Activated CD8-positive, alpha-beta memory T cell treated with anti-CD3 and anti-CD28 coated beads for 24 hours (primary cell): ENCODE measurements around the gene GFPT1.

Experiments
- DNase-seq: peaks from one replicate; pipeline ENCODE4 v3.0.0-alpha.2; 2020

GFPT1 gene

DNA sequence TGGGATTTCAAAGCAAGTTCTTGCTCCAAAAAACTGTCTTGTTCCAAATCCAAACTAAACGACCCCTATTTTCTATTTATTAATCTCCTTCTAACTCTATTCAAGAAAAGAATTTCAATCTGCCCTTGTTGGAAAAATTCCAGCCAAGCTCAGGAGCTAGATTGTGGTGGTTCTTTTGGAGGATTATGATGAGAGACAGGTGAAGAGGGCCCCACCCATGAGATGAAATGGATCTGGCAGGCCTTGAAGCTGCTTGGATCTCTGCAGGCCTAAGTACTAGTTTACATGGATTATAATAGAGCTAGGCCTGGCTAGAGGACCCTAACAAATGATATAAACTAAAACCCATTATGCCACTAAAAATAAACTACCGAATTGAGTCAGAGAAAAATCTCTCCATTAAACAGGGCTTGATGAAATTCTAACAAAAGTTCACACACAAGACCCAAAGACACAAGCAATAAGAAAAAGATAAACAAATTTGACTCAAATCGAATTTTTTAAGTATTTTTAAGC lies 101.6 kb downstream of the GFPT1 start:
- no peak for DNase-seq

DNA sequence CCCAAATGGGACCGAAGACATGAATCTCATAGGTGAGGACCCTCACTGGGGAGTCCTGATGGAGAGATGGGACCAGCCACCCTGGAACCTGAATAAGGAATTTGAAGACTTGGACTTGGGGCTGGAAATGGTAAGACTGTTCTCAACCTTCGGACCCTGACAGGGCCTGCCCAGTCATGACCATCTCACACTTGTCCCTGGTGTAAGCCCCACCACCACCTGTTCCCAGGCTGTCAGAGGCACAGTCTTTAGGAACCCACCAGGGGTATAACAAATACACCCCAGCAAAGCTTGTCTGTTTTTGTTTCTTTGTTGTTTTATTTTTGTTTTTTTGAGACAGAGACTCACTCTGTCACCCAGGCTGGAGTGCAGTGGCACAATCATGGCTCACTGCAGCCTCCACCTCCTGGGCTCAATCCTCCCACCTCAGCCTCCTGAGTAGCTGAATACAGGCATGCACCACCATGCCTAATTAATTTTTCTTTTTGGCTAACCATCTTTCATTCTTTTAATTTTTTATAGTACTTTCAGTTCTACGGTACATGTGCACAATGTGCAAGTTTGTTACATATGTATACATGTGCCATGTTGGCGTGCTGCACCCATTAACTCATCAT lies 106.1 kb downstream of the GFPT1 start:
- DNase-seq: no peak

DNA sequence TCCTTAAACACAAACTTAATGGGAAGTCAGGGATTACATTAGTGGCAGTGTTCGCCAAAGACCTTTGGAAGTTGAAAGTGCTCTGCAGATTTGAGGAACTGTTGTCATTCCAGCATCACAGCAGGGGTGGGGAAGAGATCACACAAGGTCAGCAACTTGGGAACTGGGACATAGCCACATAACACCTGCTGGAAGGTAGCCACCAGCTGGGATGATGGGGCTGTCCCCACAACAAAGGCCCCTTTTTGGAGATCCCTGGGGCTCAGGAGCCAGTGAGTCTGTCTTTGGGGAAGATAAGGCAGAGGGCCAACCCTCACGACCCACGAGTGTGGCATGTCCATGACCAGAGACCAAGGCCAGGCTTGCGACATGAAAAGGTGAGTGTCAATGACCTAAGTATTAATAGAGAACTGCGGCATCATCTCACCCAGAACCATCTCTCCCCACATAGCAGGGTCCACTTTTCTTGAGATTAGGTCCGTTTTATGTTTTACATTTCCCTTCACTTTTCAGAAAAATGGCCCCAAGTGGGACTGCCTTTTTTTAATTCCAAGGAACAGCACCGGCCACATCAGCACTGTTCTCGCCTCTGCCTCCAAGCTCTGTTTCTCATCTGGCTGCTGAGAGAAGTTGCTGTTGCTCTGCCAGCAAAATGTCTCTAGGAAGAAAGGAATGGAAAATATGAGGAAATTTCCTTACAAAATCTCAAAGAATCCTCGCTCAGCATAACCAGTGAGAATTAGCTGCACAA lies 106.9 kb downstream of the GFPT1 start:
- no peak for DNase-seq

DNA sequence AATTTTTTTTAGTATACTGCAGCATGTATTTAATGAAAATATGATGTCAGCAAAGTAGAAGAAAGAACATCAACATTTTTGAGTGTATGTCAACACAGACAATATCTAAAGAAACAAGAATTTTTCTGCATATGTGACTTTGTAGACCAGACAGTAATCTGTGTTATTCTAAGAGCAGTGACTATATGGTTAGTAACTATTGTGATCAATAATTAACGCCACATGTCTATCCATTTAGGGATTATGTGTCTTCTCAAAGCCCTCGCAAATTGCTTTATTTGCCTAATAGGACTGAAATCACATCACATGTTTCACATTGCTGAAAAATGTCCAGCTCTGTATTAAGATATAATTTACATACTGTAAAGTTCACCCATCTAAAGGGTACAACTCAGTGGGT lies 107.8 kb downstream of the GFPT1 start:
- no peak for DNase-seq

DNA sequence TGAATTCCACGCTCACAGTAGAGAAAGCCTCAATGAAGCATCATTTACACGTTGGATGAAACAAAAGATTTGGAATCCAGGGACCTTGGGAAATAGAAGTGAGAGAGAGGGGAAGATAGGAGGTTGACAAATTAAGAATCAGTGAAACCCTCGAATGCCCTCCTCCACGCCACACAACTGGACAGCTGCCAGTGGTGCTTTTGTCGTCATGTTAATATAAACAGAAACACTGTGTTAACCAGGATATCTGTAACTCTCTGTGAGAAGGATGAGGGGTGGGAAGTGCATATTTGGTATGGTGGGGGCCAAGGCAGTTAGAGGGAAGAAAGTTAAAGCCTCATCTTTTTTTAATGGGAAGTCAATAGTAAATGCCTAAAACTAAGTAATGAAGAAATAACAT lies 108.7 kb downstream of the GFPT1 start:
- no peak for DNase-seq

DNA sequence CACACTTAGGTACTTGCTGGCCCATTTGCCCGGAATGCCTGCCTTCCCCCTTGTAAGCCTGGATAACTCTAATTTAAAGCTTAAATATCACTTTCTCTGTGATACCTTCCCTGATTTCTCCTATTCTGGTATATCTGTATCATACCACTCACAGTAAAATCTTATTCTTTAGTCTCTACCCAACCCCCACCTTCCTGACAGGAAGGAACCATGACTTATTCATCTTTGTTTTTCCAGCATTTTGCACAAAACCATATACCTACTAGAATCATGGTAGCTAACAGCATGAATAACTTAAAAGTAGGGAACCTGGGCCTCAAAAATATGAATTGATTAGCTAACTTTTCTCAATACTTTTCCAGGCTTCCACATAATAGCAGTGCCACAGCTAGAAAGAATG lies 111.5 kb downstream of the GFPT1 start:
- no peak for DNase-seq

DNA sequence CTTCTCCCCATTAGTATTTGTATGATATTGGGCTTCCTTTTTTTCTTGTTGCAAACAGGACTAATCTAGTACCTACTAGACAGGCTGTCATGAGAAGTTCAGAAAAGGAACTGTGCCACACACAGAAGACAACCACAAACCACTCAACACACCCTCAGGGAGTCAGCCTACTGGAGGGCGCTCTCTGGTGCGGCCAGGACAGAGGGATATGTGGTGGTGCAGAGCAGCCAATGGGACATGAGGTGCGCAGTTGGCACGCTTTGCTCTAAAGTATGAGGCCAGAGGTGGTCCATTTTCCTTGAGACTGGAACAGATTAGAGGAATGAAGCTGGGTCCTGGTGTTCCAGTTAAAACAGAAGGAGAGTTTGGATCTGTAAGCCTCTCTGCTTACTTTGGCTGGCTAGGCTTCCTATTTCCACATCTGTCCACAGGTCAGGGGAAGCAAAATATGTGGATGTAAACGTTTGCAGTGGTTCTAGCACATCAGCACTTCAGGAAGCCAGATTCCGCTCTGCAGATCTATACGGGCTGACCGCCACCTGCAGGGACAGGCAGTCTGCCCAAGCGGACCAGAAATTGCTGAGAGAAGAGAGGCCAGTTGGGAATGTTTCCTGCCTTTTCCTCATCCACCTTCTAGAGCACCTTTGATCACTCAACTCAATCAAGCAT lies 114.1 kb downstream of the GFPT1 start:
- DNase-seq: no peak

DNA sequence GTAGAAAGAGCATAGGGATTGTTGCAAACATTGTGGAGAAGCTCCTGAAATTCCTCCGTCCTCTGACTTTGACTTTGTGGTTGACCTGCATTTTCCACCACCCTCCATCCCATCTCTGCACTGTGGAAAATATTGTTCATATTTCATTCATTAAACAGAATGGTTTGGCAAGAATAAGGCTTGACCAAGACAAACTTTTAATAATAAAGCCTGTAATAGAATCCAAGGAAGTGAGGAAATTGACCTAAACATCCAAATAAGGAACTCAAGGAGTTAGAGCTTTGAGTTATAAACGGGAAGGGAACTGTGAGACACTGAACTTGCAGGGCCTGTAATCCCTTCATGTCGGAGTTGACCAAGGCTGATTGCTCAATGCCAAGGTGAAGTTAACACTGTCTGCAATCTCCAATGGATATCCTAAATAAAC lies 115.2 kb downstream of the GFPT1 start:
- DNase-seq: no peak
